PFSK-1 (cell line): ENCODE results near the gene SCYL3.

Source experiments
- FOXP2 ChIP-seq: optimal IDR thresholded peaks from 2 replicates; pipeline ENCODE3; 2011; ENCODE audit warnings: borderline replicate concordance, control low read depth, inconsistent platforms; ENCODE audit not compliant: insufficient read depth; ENCODE audit errors: extremely low read length, extremely low read depth
- POLR2AphosphoS5 ChIP-seq: IDR thresholded peaks from 2 replicates; pipeline ENCODE4 v1.6.1; 2012; ENCODE audit warnings: low read depth, mild to moderate bottlenecking, control low read depth, low read length, moderate library complexity
- REST ChIP-seq, 2 experiments: IDR thresholded peaks; 2 replicates each; pipeline versions ENCODE4 v1.6.1 to v1.8.0; 2011 to 2012; ENCODE audit warnings: low read depth in 2 of 2, low read length in 2 of 2, control low read depth in 1 of 2, inconsistent platforms in 1 of 2, mild to moderate bottlenecking in 1 of 2, moderate library complexity in 1 of 2; ENCODE audit not compliant: insufficient read depth in 1 of 2
- SIN3A ChIP-seq: IDR thresholded peaks from 2 replicates; pipeline ENCODE4 v1.6.1; 2012; ENCODE audit warnings: mild to moderate bottlenecking, low read length, moderate library complexity, borderline replicate concordance; ENCODE audit not compliant: insufficient read depth
- TAF1 ChIP-seq: IDR thresholded peaks from 2 replicates; pipeline ENCODE4 v1.6.1; 2012; ENCODE audit warnings: low read length, control low read depth, borderline replicate concordance; ENCODE audit not compliant: insufficient read depth

- no peak for TF ChIP-seq SIN3A
- TF ChIP-seq REST (IDR thresholded peaks at IDR 0.05; ENCODE audit: insufficient read depth in 1 of 2, low read depth in 2 of 2, low read length in 2 of 2): no peak
- TF ChIP-seq POLR2AphosphoS5: no peak
- TF ChIP-seq FOXP2: no peak
- no peak for TF ChIP-seq TAF1
These were observed 610 bp downstream of the SCYL3 start for GRCh38 chr1:169892927-169893644.
